C4-2B (cell line): ENCODE results near the gene DNAJA3.

Experiments
- H3K27ac ChIP-seq: fragments of 450-650 bp; 2 replicates; pipeline ENCODE4 v1.5.1; 2017
- ZFX ChIP-seq: fragments of 450-650 bp; IDR thresholded peaks from 2 replicates; pipeline ENCODE4 v1.6.1; 2017
- TF ChIP-seq, protein P1 (sequence below): fragments of 450-650 bp; conservative IDR thresholded peaks from 2 replicates; pipeline ENCODE4 v1.5.1; 2017; ENCODE audit warnings: mild to moderate bottlenecking

Gene DNAJA3

DNA sequence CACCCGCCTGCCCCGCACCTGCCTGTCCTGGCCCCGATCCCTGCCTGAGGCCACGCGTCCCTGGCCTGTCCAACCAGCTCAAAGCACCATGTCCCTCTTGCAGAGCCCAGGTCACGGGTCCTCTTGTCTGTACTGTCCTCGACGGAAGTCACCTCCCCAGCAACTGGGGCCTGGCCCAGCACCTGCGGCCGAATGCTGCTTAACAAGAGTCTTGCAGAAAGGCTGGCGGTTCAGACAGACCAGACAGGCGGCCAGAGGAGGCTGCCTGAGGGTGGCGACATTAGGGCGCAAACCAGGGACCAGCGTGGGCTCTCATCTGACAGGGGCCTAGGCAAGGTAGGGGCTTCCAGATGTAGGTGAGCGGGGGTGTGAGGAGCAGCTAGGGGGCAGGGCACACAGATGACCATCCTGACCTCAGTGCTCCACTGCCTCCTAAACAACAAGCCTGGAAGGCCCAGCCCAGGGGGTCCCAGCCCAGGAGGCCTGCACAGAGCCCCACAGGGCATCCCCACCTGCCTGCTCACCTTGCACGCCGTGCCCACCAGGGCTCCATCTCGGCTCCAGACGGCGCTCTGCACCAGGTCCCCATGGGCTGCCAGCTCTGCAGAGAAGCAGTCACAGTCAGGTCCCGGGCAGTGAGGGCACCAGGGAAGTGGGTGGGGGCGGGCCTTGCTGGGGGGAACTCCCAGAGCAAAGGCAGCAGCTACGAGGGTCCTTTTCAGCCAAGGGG, 20.5 kb upstream of the DNAJA3 start:
- no peak for TF ChIP-seq ZFX
- TF ChIP-seq, protein P1, sequence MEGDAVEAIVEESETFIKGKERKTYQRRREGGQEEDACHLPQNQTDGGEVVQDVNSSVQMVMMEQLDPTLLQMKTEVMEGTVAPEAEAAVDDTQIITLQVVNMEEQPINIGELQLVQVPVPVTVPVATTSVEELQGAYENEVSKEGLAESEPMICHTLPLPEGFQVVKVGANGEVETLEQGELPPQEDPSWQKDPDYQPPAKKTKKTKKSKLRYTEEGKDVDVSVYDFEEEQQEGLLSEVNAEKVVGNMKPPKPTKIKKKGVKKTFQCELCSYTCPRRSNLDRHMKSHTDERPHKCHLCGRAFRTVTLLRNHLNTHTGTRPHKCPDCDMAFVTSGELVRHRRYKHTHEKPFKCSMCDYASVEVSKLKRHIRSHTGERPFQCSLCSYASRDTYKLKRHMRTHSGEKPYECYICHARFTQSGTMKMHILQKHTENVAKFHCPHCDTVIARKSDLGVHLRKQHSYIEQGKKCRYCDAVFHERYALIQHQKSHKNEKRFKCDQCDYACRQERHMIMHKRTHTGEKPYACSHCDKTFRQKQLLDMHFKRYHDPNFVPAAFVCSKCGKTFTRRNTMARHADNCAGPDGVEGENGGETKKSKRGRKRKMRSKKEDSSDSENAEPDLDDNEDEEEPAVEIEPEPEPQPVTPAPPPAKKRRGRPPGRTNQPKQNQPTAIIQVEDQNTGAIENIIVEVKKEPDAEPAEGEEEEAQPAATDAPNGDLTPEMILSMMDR: no peak
- H3K27ac ChIP-seq: no peak overlapping the region

DNA sequence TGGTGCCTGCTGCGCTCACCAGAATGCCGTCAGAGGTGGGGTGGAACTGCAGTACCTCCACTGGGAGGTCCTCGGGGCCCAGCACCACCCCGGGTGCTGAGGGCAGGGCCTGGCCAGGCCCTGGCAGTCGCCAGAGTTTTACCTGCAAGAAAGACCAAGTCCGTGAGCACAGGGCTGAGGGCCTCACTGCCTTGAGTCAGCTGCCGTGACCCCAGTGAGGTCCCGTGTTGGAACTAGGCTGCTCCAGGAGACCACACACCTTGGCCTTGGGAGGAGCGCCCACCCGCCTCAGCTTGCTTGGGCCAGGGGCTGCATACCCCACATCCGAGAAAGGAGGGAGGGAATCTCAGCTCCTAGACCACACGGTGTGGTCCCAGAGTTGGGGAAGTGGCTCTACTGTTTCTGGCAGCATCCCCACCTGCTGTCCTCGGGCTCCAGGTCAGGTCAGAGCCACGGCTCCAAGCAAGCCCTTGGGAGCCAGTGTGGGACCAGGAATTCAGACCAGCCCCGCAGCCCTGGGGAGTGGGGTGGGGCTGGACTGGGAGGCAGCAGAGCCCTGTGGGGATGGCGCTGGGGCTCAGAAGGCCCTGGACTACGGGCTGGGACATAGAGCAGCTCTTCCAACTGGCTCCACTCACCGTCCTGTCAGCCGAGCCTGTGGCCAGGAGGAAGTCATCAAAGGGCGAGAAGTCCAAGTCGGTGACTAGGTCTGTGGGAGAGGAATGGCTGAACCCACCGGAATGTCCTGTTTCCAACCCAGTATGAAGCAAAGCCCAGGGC, 17.9 kb upstream of the DNAJA3 start:
- H3K27ac ChIP-seq: no peak overlapping the region
- TF ChIP-seq, protein P1: no peak
- TF ChIP-seq ZFX: no peak

DNA sequence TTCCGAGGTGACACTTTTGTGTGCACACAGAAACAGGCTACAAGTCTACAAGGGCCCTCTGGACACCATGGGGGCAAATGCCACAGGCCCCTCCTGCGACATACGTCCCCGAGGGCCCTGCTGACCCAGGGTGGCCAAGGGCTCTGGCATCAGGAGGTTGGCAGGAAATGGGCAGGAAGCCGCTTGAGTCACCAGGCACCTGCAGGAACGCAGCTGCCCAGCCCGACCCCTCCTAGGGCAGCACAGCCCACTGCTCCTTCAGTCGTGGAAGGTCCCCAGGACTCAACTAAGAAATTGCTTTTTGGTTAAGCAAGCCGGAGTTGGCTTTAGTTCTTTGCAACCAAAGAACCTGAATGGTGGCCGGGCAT, 17.4 kb upstream of the DNAJA3 start:
- no peak for TF ChIP-seq ZFX
- TF ChIP-seq, protein P1: no peak
- H3K27ac ChIP-seq: no peak overlapping the region

GRCh38 chr16:4409081-4409932, 16.4 kb upstream of the DNAJA3 start:
- H3K27ac ChIP-seq: no peak overlapping the region
- TF ChIP-seq, protein P1: no peak
- no peak for TF ChIP-seq ZFX

- TF ChIP-seq ZFX: no peak
- TF ChIP-seq, protein P1: no peak
- H3K27ac ChIP-seq: no peak overlapping the region
Observed at GRCh38 chr16:4410335-4411075, 15.2 kb upstream of the DNAJA3 start.

DNA sequence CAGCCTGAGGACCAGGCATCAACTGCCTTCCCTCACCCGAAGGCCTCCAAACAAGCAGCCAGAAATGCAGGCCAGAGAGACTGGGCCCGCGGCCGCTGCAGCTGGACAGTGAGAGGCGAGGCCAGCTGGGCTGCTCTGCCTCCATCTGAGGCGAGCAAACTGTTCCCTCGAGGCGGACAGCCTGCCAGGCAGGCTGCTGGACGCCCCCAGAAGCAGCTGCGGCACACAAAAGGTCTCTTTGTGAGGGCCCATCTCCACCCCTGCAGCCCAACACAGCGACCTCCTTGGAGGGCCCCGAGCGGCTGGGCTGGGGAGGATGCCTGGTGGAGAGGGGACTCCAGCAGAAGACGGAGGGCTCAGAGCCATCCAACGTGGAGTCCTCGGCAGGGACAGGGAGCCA, 14.0 kb upstream of the DNAJA3 start:
- TF ChIP-seq, protein P1: no peak
- TF ChIP-seq ZFX: no peak
- no peak overlapping the region for H3K27ac ChIP-seq
